ENCODE results near the gene MAP2K5. TPM values are rescaled to one million over a fixed set of nuclear protein-coding genes. Genes with fewer than 3 reads are reported as not detected.
A peak's percentile ranks its signal among the peaks of the same experiment; 100 is the strongest.

Gene MAP2K5
- total RNA-seq, 4 donors from 2014 or later: 10.2 to 13.8 (median 11.9) TPM

- Histone ChIP-seq H3K27me3 (no peaks in the 10 kb centered on the region), H3K36me3 (no peaks in the 10 kb centered on the region), H3K4me3 (no peak overlapping the region), H3K9me3 (no peaks in the 10 kb centered on the region), H3K4me1 (peaks cover 0 to 5% (median 0%) of the 10 kb centered on the region in 4 donors), H3K27ac (peak overlapping the region in 1 of 4 donors; percentile 12)
- 74 to 82% methylated on average over 7 of the region's 7 CpGs for WGBS, 2 donors
- DNase-seq (ENCODE audit: low spot score in 2 of 2): no peak
- TF ChIP-seq, protein P1, sequence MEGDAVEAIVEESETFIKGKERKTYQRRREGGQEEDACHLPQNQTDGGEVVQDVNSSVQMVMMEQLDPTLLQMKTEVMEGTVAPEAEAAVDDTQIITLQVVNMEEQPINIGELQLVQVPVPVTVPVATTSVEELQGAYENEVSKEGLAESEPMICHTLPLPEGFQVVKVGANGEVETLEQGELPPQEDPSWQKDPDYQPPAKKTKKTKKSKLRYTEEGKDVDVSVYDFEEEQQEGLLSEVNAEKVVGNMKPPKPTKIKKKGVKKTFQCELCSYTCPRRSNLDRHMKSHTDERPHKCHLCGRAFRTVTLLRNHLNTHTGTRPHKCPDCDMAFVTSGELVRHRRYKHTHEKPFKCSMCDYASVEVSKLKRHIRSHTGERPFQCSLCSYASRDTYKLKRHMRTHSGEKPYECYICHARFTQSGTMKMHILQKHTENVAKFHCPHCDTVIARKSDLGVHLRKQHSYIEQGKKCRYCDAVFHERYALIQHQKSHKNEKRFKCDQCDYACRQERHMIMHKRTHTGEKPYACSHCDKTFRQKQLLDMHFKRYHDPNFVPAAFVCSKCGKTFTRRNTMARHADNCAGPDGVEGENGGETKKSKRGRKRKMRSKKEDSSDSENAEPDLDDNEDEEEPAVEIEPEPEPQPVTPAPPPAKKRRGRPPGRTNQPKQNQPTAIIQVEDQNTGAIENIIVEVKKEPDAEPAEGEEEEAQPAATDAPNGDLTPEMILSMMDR (IDR thresholded peaks at IDR 0.05): no peak
- TF ChIP-seq POLR2A (IDR thresholded peaks at IDR 0.05) (no peak), EP300 (IDR thresholded peaks at IDR 0.05) (no peak)
Measured at GRCh38 chr15:67762610-67763368, 220.3 kb downstream of the MAP2K5 start.

DNA sequence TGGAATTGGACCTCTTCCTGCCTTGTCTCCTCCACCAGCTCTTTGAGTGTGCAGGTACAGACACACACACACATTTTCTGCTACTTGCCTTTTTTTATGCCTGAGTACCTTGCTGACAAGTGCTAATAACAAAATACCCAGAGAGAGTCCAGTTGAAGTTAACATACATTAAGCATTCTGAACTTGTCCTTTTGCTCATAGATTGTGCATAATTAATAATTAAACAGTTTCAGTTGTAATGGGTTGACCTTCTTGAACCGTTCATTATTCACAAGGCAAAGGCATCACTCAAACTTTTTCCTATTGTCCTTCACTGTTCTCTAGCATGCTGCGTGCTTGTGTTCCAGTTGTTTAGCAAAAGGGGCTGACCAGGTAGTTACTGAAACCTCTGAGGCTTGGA is 223.2 kb downstream of the MAP2K5 start:
- WGBS, 2 donors: 76 to 87% methylated on average over 2 of the region's 2 CpGs
- H3K4me3 ChIP-seq: no peak overlapping the region

GRCh38 chr15:67766968-67767367 is 224.5 kb downstream of the MAP2K5 start:
- Histone ChIP-seq H3K27me3 (no peaks in the 10 kb centered on the region), H3K27ac (no peak overlapping the region), H3K9me3 (no peaks in the 10 kb centered on the region), H3K36me3 (peaks cover 0 to 4% (median 0%) of the 10 kb centered on the region in 3 donors), H3K4me1 (no peaks in the 10 kb centered on the region), H3K4me3 (no peak overlapping the region)
- TF ChIP-seq POLR2A (IDR thresholded peaks at IDR 0.05) (no peak), EP300 (IDR thresholded peaks at IDR 0.05) (no peak)
- TF ChIP-seq, protein P1 (IDR thresholded peaks at IDR 0.05): no peak
- WGBS, 2 donors: 50 to 55% methylated on average over 2 of the region's 2 CpGs
- no peak for DNase-seq (ENCODE audit: low spot score in 2 of 2)

More for the DNA sequence above, 223.2 kb downstream of the MAP2K5 start:
- Histone ChIP-seq H3K36me3 (peaks cover 0 to 4% (median 0%) of the 10 kb centered on the region in 3 donors), H3K4me1 (peaks cover 0 to 4% (median 0%) of the 10 kb centered on the region in 4 donors), H3K9me3 (no peaks in the 10 kb centered on the region), H3K27ac (no peak overlapping the region), H3K27me3 (no peaks in the 10 kb centered on the region)
- DNase-seq (ENCODE audit: low spot score in 2 of 2): no peak
- TF ChIP-seq, protein P1 (IDR thresholded peaks at IDR 0.05): no peak
- no peak for TF ChIP-seq POLR2A (IDR thresholded peaks at IDR 0.05)
- no peak for TF ChIP-seq EP300 (IDR thresholded peaks at IDR 0.05)

DNA sequence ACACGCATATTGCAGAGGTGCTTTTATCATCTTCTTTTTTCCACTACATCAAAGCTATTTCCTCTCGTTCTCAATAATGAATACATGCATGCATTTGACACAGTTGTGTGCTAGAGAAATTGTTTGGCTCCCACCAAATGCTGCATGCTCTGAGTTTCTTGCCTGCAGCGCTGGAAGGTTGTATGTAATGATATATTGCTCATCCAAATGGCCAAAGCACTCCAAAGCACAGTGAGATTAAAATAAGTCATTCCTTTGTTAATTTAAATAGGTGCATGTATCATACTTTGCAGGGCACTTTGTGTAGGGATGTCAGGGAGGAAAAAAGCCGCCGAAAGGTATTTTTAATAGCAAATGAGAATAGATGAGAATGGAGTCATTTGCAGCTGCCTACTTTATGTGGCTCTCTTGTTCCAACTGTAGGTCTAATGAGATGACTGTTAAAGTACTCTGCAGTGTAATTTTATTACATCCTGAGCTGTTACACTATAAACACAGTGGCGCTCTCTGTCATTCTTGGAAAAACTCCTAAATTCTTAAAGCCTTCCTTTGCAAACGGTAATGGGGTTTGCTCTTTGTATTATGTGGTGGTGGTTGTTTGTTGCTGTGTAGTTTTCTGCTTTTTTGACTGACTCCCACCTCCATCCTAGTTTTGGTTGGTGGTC is 225.9 kb downstream of the MAP2K5 start:
- peaks cover 0 to 4% (median 0%) of the 10 kb centered on the region in 3 donors for H3K36me3 ChIP-seq
- H3K9me3 ChIP-seq: no peaks in the 10 kb centered on the region
- no peaks in the 10 kb centered on the region for H3K27me3 ChIP-seq
- no peak for DNase-seq (ENCODE audit: low spot score in 2 of 2)
- TF ChIP-seq EP300 (IDR thresholded peaks at IDR 0.05) (no peak), POLR2A (IDR thresholded peaks at IDR 0.05) (no peak)
- H3K4me1 ChIP-seq: no peaks in the 10 kb centered on the region
- 80 to 81% methylated on average over 7 of the region's 7 CpGs for WGBS, 2 donors
- H3K27ac ChIP-seq: no peak overlapping the region
- no peak overlapping the region for H3K4me3 ChIP-seq

DNA sequence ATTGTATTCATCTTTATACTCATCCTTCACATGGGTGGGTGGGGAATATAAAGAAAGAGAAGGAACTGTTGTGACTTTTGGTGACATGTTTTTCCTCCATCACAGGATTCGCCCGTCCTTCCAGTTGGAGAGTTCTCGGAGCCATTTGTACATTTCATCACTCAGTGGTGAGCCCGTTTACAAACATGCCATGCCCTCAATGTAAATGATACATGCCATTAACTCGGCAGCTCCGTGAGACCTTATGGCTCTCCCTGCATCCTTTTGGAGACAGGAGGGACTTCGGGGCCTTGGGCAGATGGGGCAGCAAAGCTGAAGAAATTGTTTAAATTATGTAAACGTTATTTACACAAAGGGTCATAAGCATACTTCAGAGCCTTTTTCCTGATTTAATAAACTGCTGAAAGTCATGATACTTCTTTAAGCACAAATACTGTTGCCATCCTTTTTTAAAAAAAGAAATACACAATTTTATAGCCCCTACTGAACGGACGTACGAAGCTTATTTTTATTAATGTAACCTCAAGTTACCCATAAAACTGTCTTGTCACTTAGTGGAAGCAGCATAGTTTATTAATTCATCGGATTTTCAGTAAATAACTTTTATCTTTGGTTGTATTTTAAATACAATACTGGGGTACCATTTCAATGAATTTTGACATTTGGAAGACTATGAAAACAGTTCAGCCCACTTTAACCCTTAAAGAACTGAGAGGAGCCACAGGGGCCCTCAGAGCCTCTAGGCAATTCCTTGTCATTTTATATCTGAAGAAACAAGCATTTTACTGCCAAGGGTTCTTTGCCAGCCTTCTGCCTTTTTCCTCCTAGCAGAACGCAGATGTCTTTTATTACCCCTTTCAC is 227.2 kb downstream of the MAP2K5 start:
- Histone ChIP-seq H3K4me3 (no peak overlapping the region), H3K27ac (no peak overlapping the region), H3K4me1 (no peaks in the 10 kb centered on the region), H3K36me3 (peaks cover 0 to 15% (median 0%) of the 10 kb centered on the region in 3 donors), H3K27me3 (no peaks in the 10 kb centered on the region), H3K9me3 (no peaks in the 10 kb centered on the region)
- TF ChIP-seq, protein P1 (IDR thresholded peaks at IDR 0.05): no peak
- TF ChIP-seq EP300 (IDR thresholded peaks at IDR 0.05) (no peak), POLR2A (IDR thresholded peaks at IDR 0.05) (no peak)
- WGBS, 2 donors: 77 to 80% methylated on average over 13 of the region's 13 CpGs
- DNase-seq (ENCODE audit: low spot score in 2 of 2): no peak

All from tibial nerve (tissue), 4 donors.